ENCODE results near the gene IGSF21. TPM values are rescaled to one million over a fixed set of nuclear protein-coding genes. Genes with fewer than 3 reads are reported as not detected.

Gene IGSF21
- total RNA-seq, 1 donor from 2014 or later, result 0.94 TPM

DNA sequence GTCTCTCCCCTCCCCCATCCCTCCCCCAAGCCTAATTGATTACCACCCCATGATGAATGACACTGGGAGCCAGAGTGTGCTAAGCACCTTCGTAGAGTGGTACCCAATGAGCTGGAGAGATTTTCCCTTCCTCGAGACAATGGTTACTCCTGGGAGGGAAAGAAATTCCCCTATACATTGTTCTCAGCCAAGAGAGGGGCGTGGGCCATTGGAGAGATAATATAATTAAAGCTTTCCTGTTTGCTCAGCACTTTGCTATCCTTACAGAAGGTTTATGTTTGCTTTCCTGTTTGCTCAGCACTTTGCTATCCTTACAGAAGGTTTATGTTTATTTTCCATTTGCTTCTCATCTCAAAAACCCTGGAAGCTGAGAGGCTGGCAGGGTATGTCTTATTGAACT lies 247.0 kb downstream of the IGSF21 start:
- no peaks in the 10 kb centered on the region for H3K9me3 Mint-ChIP-seq
- H3K4me3 Mint-ChIP-seq, result no peak overlapping the region
- peaks cover 5% of the 10 kb centered on the region for H3K4me1 Mint-ChIP-seq (ENCODE audit: unreplicated experiment)
- DNase-seq (ENCODE audit: extremely low spot score, unreplicated experiment), result no peak
- H3K36me3 Mint-ChIP-seq, result no peaks in the 10 kb centered on the region
- H3K27me3 Mint-ChIP-seq, result peaks cover 41% of the 10 kb centered on the region
- no peak overlapping the region for H3K27ac Mint-ChIP-seq
- TF ChIP-seq, protein P1, sequence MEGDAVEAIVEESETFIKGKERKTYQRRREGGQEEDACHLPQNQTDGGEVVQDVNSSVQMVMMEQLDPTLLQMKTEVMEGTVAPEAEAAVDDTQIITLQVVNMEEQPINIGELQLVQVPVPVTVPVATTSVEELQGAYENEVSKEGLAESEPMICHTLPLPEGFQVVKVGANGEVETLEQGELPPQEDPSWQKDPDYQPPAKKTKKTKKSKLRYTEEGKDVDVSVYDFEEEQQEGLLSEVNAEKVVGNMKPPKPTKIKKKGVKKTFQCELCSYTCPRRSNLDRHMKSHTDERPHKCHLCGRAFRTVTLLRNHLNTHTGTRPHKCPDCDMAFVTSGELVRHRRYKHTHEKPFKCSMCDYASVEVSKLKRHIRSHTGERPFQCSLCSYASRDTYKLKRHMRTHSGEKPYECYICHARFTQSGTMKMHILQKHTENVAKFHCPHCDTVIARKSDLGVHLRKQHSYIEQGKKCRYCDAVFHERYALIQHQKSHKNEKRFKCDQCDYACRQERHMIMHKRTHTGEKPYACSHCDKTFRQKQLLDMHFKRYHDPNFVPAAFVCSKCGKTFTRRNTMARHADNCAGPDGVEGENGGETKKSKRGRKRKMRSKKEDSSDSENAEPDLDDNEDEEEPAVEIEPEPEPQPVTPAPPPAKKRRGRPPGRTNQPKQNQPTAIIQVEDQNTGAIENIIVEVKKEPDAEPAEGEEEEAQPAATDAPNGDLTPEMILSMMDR (conservative IDR thresholded peaks at IDR 0.05), result no peak

DNA sequence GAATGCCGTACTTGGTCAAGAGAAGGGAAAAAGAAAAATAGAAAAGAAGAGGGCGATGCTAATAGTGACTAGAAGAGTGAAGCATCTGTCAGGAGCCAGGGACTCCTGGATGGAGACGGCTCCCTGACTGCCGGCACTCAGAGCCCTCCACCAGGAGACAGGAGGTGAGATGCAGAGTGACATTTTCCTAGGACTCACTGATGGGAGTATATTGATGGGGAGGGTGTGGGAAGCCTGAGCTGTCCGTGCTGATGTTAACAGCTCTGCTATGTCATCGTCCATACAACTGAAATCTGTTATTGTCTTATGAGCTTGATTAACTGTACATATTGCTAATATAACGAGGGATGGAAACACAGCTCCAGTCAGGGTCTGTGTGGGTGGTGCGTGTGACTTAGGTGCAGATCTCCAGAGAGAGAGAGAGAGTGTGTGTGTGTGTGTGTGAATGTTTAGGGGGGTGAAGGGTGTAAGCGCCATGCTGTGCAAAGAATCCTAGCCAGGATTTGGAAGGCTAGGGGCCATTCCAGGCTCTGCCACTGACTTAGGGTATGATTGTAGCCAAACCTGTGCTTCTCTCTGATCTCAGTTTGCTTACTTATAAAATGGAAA lies 250.1 kb downstream of the IGSF21 start:
- no peak for DNase-seq (ENCODE audit: extremely low spot score, unreplicated experiment)
- H3K4me1 Mint-ChIP-seq (ENCODE audit: unreplicated experiment), result no peaks in the 10 kb centered on the region
- H3K27ac Mint-ChIP-seq, result no peak overlapping the region
- no peaks in the 10 kb centered on the region for H3K9me3 Mint-ChIP-seq
- no peak overlapping the region for H3K4me3 Mint-ChIP-seq
- TF ChIP-seq, protein P1 (conservative IDR thresholded peaks at IDR 0.05), result no peak
- H3K36me3 Mint-ChIP-seq, result no peaks in the 10 kb centered on the region
- H3K27me3 Mint-ChIP-seq, result peaks cover 34% of the 10 kb centered on the region

DNA sequence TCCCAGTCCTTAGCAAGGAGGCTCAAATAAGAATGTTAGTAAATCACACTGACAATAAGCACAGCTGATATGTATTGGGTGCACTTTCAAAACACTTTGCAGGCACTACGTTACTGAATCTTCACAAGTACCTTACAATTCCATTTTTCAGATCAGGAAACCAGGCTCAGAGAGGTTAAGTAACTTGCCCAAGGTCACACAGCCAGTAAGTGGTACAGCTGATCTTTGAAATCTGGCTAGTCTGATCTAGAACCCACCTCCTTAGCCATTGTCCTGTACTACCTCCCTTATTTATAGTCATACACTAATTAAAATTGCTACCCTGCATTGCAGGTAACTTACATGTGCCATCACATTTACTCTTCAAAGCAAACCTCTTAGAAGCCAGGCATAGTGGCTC lies 251.0 kb downstream of the IGSF21 start:
- Mint-ChIP-seq H3K27me3 (peaks cover 32% of the 10 kb centered on the region), H3K4me1 (ENCODE audit: unreplicated experiment) (no peaks in the 10 kb centered on the region), H3K4me3 (no peak overlapping the region), H3K36me3 (no peaks in the 10 kb centered on the region), H3K9me3 (no peaks in the 10 kb centered on the region), H3K27ac (no peak overlapping the region)
- DNase-seq (ENCODE audit: extremely low spot score, unreplicated experiment), result no peak
- TF ChIP-seq, protein P1 (conservative IDR thresholded peaks at IDR 0.05), result no peak

DNA sequence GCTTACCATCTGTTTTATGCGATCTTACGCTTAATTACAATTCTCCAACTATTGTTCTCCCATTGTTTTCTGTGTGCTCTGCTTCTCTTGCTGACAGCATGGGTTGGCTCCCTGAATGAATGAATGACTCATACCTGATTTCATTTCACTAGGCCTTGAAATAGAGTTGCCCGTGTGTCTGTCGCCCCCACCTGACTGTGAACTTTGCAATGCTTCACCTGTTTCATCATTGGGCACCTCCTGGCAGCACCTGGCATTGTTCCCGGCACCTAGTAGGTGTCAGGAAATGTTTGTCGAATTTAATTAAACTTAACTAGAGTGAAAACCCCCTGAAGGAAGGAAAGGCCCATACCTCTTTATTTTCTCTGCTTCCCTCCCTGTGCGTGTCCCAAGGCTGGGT lies 252.7 kb downstream of the IGSF21 start:
- H3K27me3 Mint-ChIP-seq, result peaks cover 27% of the 10 kb centered on the region
- TF ChIP-seq, protein P1 (conservative IDR thresholded peaks at IDR 0.05), result no peak
- DNase-seq (ENCODE audit: extremely low spot score, unreplicated experiment), result no peak
- no peaks in the 10 kb centered on the region for H3K9me3 Mint-ChIP-seq
- H3K27ac Mint-ChIP-seq, result no peak overlapping the region
- H3K4me1 Mint-ChIP-seq (ENCODE audit: unreplicated experiment), result no peaks in the 10 kb centered on the region
- no peak overlapping the region for H3K4me3 Mint-ChIP-seq
- no peaks in the 10 kb centered on the region for H3K36me3 Mint-ChIP-seq

DNA sequence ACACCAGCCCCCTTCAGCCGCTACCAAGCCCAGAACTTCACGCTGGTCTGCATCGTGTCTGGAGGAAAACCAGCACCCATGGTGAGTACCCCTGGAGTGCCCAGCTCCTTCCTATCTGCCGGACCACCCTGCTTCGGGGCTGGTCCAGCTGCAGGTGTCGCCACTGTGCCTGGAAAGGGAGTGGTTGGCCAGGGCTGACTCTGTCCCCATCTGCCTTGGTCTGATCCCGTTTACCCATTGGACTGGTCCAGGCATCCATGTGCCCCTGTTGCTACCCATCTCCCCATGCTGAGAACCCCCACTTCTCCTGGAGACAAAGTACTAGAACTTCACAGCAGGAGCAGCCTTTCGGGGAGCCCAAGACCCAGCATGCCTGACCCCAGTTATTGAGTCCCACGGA lies 254.6 kb downstream of the IGSF21 start:
- no peak for DNase-seq (ENCODE audit: extremely low spot score, unreplicated experiment)
- Mint-ChIP-seq H3K27me3 (peaks cover 33% of the 10 kb centered on the region), H3K27ac (no peak overlapping the region), H3K4me3 (no peak overlapping the region), H3K36me3 (no peaks in the 10 kb centered on the region), H3K4me1 (ENCODE audit: unreplicated experiment) (no peaks in the 10 kb centered on the region), H3K9me3 (peaks cover 8% of the 10 kb centered on the region)
- TF ChIP-seq, protein P1 (conservative IDR thresholded peaks at IDR 0.05), result no peak

DNA sequence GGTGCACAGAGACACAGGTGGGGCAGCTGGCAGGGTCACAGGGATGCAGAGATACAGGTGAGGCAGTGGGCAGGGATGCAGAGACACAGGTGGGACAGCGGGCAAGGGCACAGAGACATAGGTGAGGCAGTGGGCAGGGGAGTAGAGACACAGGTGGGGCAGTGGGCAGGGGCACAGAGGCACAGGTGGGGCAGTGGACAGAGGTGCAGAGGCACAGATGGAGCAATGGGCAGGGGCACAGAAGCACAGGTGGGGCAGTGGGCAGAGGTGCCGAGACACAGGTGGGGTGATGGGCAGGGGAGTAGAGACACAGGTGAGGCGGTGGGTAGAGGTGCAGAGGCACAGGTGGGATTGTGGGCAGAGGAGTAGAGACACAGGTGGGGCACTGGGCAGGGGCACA lies 255.8 kb downstream of the IGSF21 start:
- no peak overlapping the region for H3K4me3 Mint-ChIP-seq
- H3K4me1 Mint-ChIP-seq (ENCODE audit: unreplicated experiment), result no peaks in the 10 kb centered on the region
- H3K9me3 Mint-ChIP-seq, result peaks cover 8% of the 10 kb centered on the region
- DNase-seq (ENCODE audit: extremely low spot score, unreplicated experiment), result no peak
- H3K27me3 Mint-ChIP-seq, result peaks cover 25% of the 10 kb centered on the region
- no peaks in the 10 kb centered on the region for H3K36me3 Mint-ChIP-seq
- H3K27ac Mint-ChIP-seq, result no peak overlapping the region
- TF ChIP-seq, protein P1 (conservative IDR thresholded peaks at IDR 0.05), result no peak
